BJ (cell line): Measurements from ENCODE around the gene FTCDNL1. TPM values are rescaled to one million over a fixed set of nuclear protein-coding genes. Genes with fewer than 3 reads are reported as not detected.

Experiments
- CTCF ChIA-PET: fragments of 350-600 bp; formaldehyde crosslinking; extraction: SDS; loops from one replicate; lab custom pipeline; 2021; ENCODE audit warnings: antibody characterized with exemption, inconsistent platforms; lab: Yijun Ruan, JAX
- POLR2A ChIA-PET: fragments of 300-600 bp; sonication (Branson Sonifier 250); formaldehyde crosslinking; extraction: SDS; loops from one replicate; lab custom pipeline; 2021; ENCODE audit warnings: antibody characterized with exemption; lab: Charles Lee
- DNase-seq: peaks from one replicate; pipeline ENCODE4 v3.0.0-alpha.2; 2011; ENCODE audit warnings: low read depth
- H3K27me3 ChIP-seq: 2 replicates; pipeline ENCODE4 v1.6.0; 2011; ENCODE audit warnings: low read length; ENCODE audit not compliant: control insufficient read depth, insufficient read depth
- H3K36me3 ChIP-seq: 2 replicates; pipeline ENCODE4 v1.5.1; 2011; ENCODE audit warnings: low read length; ENCODE audit not compliant: control insufficient read depth, insufficient read depth
- H3K4me3 ChIP-seq: 2 replicates; pipeline ENCODE4 v1.5.1; 2011; ENCODE audit warnings: low read depth, mild to moderate bottlenecking, control low read depth, low read length
- polyA plus RNA-seq: library from polyadenylated mRNA; depleted of rRNA; stranded (reverse); fragments of >200 nt; gene quantifications from 2 replicates; pipeline ENCODE4 v1.2.3, GENCODE V29; 2011
- TF ChIP-seq, protein P1 (sequence below): IDR thresholded peaks from 2 replicates; pipeline ENCODE4 v1.5.1; 2011; ENCODE audit warnings: low read depth, mild to moderate bottlenecking, control low read depth, inconsistent platforms, low read length, moderate library complexity; ENCODE audit not compliant: insufficient read depth

FTCDNL1 gene
- polyA plus RNA-seq, 1 experiment = 0.31 TPM

DNA sequence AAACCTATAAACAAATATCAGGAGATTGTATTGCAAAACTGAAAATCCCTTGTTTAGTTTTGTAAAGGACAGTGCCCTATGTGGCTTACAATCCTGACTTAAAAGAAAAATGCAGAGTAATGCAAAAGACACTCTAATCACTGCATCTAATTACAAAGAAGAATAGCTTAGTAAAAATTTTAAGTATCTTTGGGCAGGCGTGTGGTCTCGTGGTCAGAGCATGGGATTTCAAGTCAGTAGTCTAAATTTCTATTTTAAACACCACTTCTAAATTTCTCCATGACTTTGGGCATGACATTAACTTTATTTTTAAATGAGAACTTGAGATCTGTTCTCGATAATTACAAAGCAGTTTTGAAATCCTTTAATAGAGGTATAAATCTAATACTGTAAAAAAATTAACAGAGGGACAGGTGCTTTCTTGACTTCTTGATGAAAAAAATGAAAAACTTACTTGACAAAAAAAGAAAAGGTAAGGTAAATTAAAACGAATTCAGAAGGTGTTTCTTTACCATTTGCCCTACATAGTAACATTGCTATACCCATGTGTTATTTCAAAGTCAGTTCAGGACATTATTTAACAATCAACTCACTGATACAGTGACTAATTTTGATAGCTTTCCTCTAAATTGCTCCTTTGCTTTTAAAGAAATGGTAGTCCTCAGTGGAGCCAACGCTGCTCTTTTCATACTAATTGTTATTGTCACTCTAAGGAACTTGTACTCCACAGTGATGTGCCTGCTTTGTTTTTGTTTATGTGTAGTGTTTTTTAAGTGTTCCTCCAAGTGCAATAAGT lies 17.6 kb upstream of the FTCDNL1 start:
- ChIA-PET CTCF (no interaction called here), POLR2A (no interaction called here)
- no peak overlapping the region for H3K4me3 ChIP-seq
- TF ChIP-seq, protein P1, sequence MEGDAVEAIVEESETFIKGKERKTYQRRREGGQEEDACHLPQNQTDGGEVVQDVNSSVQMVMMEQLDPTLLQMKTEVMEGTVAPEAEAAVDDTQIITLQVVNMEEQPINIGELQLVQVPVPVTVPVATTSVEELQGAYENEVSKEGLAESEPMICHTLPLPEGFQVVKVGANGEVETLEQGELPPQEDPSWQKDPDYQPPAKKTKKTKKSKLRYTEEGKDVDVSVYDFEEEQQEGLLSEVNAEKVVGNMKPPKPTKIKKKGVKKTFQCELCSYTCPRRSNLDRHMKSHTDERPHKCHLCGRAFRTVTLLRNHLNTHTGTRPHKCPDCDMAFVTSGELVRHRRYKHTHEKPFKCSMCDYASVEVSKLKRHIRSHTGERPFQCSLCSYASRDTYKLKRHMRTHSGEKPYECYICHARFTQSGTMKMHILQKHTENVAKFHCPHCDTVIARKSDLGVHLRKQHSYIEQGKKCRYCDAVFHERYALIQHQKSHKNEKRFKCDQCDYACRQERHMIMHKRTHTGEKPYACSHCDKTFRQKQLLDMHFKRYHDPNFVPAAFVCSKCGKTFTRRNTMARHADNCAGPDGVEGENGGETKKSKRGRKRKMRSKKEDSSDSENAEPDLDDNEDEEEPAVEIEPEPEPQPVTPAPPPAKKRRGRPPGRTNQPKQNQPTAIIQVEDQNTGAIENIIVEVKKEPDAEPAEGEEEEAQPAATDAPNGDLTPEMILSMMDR = no peak
- no peak for DNase-seq
- H3K36me3 ChIP-seq = no peaks in the 10 kb centered on the region
- H3K27me3 ChIP-seq = no peaks in the 10 kb centered on the region

DNA sequence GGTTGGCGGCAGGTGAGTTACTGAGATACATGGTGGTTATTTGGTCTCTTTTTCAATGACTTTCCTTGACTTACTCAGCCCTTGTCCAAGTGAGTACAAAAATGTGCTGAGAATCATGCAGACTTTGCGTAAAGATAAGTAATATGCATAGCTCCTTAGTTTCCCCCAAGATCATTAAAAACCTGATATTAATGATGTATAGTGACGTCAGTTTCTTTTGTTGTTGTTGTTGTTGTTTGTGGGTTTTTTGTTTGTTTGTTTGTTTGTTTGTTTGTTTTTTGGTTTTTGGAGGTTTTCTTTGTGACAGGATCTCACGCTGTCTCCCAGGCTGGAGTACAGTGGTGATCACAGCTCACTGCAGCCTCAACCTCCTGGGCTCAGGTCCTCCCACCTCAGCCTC lies 14.9 kb upstream of the FTCDNL1 start:
- no peaks in the 10 kb centered on the region for H3K36me3 ChIP-seq
- TF ChIP-seq, protein P1 = no peak
- H3K4me3 ChIP-seq = no peak overlapping the region
- CTCF ChIA-PET = interaction anchor here (0.7 to 1.2 kb wide), 2 partner anchors 15 to 21 kb away, joined by 3 read pairs; no protein-coding TSS in a partner anchor
- no peak for DNase-seq
- POLR2A ChIA-PET = no interaction called here
- H3K27me3 ChIP-seq = no peaks in the 10 kb centered on the region

DNA sequence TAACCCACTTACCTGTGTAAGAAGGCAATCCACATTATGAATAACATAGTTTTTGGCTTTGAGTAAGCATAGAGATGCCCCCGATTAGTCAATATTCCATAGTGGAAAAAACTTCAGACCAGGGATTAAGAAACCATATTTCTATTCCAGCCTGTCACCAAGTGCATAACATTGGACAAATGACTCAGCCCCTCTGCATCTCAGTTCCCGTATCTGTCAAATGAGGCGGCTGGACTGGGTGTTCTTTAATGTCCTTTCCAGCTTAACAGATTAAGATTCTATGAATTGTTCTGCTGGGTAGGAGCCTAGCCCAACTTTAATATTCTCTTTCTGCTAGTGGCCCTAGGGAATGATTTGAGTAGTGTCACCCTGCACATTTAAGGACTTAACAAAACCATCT lies 11.8 kb upstream of the FTCDNL1 start:
- H3K4me3 ChIP-seq = no peak overlapping the region
- ChIA-PET POLR2A (no interaction called here), CTCF (interaction anchor here (3.3 kb wide), 1 partner anchor 159 kb away, joined by 22 read pairs; no protein-coding TSS in a partner anchor)
- no peaks in the 10 kb centered on the region for H3K27me3 ChIP-seq
- no peak for DNase-seq
- no peaks in the 10 kb centered on the region for H3K36me3 ChIP-seq
- TF ChIP-seq, protein P1 = no peak

DNA sequence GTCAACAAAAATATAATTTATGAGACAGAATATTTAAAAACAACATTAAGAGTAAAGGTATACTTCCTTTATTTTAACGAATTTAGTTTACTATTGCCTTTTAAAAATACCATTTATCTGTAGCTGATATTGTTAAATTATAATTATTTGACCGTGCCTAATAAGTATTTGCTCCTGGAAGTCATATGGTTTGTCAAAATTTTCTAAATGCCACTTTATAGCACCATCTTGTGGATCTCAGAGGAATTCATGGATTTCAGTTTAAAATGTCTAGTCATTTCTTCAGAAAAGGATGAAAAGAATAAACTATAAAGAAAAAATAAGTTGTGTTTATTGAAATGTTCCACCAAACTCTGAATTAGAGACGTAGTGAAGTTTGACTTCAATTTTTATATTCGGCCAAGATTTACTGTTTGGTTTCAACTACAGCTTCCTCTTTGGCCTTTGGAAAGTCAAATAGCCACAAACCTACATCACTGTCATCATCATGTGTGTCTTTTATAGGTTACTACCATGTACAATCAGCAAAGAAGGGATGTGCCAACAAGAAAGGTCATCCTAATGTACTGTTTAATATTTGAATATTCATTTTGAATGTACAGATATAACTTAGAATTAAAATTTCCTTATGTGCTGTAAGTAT lies 10.3 kb upstream of the FTCDNL1 start:
- H3K27me3 ChIP-seq = no peaks in the 10 kb centered on the region
- TF ChIP-seq, protein P1 = peak; percentile 57
- DNase-seq = no peak
- CTCF ChIA-PET = interaction anchor here (0.6 to 3.3 kb wide), 5 partner anchors 12 to 157 kb away, joined by 3 to 22 read pairs (median 4); no protein-coding TSS in a partner anchor
- no peaks in the 10 kb centered on the region for H3K36me3 ChIP-seq
- POLR2A ChIA-PET = no interaction called here
- no peak overlapping the region for H3K4me3 ChIP-seq

DNA sequence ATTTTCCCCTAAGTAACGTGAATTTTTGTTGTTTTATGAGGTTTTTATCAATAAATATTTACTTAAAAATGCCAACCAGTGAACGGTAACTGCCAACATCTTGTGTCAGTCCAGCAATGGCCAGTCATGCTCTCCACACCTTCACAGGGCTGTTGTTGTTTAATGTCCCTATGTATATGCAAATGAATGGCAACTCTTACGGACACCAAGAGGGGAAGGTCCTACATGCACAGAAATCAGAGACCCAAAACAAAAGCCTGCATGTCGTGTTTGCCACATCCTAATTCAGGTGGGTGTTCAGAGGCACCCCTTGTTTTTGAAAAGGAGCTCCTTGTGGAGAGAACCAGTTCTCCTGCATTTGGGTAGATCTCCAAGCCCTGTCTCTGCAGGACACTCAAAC lies 4.8 kb upstream of the FTCDNL1 start:
- TF ChIP-seq, protein P1 = no peak
- DNase-seq = no peak
- Histone ChIP-seq H3K4me3 (no peak overlapping the region), H3K36me3 (no peaks in the 10 kb centered on the region), H3K27me3 (no peaks in the 10 kb centered on the region)
- ChIA-PET CTCF (interaction anchor here (1.0 to 1.3 kb wide), 3 partner anchors 9 to 152 kb away, joined by 3 read pairs; no protein-coding TSS in a partner anchor), POLR2A (no interaction called here)
